Uterus (tissue), 2 donors: ENCODE results near the gene HSPB8.

ENCODE experiments used
- CTCF ChIP-seq, 4 experiments: fragments of 200-600 bp in 2 of 4; fragments of 450-650 bp in 2 of 4; sonication (generic) in 2 of 4; IDR thresholded peaks; one replicate each; pipeline ENCODE4 v1.5.1; 2016 to 2019; ENCODE audit warnings: antibody characterized with exemption in 4 of 4, mild to moderate bottlenecking in 2 of 4, moderate library complexity in 1 of 4
- POLR2A ChIP-seq, 2 donors: fragments of 450-650 bp; IDR thresholded peaks; one replicate each; pipeline ENCODE4 v1.6.1; 2016; ENCODE audit warnings: antibody characterized with exemption in 2 of 2, mild to moderate bottlenecking in 1 of 2, moderate library complexity in 1 of 2

DNA sequence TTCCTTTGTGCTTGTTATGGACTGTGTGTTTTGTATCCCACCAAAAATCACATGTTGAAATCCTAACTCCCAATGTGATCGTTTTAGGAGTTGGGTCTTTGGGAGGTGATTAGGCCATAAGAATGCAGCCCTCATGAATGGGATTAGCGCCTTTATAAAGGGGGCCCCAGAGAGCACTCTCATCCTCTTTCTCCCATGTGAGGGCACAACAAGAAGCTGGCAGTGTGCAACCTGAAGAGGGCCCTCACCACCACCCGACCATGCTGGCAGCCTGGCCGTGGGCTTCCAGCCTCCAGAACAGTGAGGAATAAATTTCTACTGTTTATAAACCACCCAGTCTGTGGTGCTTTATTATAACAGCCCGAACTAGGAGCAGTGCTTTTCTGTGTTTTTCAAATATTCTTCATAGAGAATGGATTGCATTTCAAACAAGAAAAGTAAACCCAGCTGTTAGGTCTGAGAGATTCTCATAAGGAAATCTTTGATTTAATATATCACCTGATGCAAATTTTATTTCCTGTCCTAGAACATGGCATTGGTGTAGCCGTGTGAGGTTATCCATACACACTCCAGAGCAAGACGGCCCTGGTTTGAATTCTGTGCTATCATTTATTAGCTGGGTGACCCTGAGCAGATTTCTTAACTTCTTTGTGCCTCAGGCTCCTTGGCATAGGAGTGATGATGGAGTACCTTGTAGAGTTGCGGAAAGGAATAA lies 27.8 kb downstream of the HSPB8 start:
- no peak for TF ChIP-seq POLR2A (IDR thresholded peaks at IDR 0.05)
- no peak for TF ChIP-seq CTCF (IDR thresholded peaks at IDR 0.05)
